HepG2 (cell line): ENCODE measurements around the gene DENND2A. TPM values are rescaled to one million over a fixed set of nuclear protein-coding genes. Genes with fewer than 3 reads are reported as not detected.

Source experiments
- ATAC-seq: fragments of 200-7000 bp; cut with Tn5 transposase; 3 replicates; pipeline ENCODE4 v1.9.1; 2020; ENCODE audit warnings: mild to moderate bottlenecking, moderate library complexity
- BruUV-seq: library from RNA; stranded (reverse); fragments of 400-500 nt; replicated peaks from 2 replicates; lab custom pipeline; 2021; lab: Mats Ljungman, UMichigan
- CTCF ChIA-PET: fragments of 300-600 bp; formaldehyde crosslinking; extraction: SDS; loops from one replicate; lab custom pipeline; 2021; ENCODE audit warnings: low total read pairs, inconsistent platforms, low intra/inter-chr PET ratio; lab: Yijun Ruan, JAX
- POLR2A ChIA-PET: fragments of 350-600 bp; sonication (Branson Sonifier 250); formaldehyde crosslinking; loops from one replicate; lab custom pipeline; 2020; ENCODE audit warnings: antibody characterized with exemption, inconsistent platforms; lab: Yijun Ruan, JAX
- DNase-seq: peaks from one replicate; pipeline ENCODE4 v3.0.0-alpha.2; 2015; ENCODE audit warnings: low spot score
- FAIRE-seq: peaks from 3 replicates; lab custom pipeline; 2011; peaks lifted over from hg19 to GRCh38; lab: Jason Lieb, UNC
- H2AFZ ChIP-seq: one replicate; pipeline ENCODE4 v1.6.1; 2011; ENCODE audit warnings: low read length, inconsistent platforms
- H3K27ac ChIP-seq: fragments of 300-600 bp; 3 replicates; pipeline ENCODE4 v1.8.0; 2011; ENCODE audit warnings: mixed run types, mild to moderate bottlenecking, mixed read lengths, low read length, inconsistent platforms; ENCODE audit not compliant: insufficient read depth; ENCODE audit errors: extremely low read length
- H3K27me3 ChIP-seq, 2 experiments: fragments of 200-600 bp in 1 of 2; 2 replicates in 1 of 2; 3 replicates in 1 of 2; pipeline versions ENCODE4 v1.6.0 to v1.8.0; 2011; ENCODE audit warnings: low read length in 2 of 2, mild to moderate bottlenecking in 2 of 2, moderate library complexity in 2 of 2, inconsistent platforms in 1 of 2; ENCODE audit not compliant: insufficient read depth in 2 of 2, control insufficient read depth in 1 of 2
- H3K36me3 ChIP-seq, 2 experiments: fragments of 200-600 bp in 1 of 2; replicated peaks in 1 of 2; 2 replicates in 1 of 2; 3 replicates in 1 of 2; pipeline versions ENCODE4 v1.5.1 to v1.8.0; 2011; ENCODE audit warnings: low read length in 2 of 2, inconsistent platforms in 1 of 2; ENCODE audit not compliant: insufficient read depth in 2 of 2, control insufficient read depth in 1 of 2
- H3K4me1 ChIP-seq: 2 replicates; pipeline ENCODE4 v1.5.1; 2012; ENCODE audit warnings: low read length, inconsistent platforms; ENCODE audit not compliant: insufficient read depth
- H3K4me2 ChIP-seq: 2 replicates; pipeline ENCODE4 v1.6.0; 2011; ENCODE audit warnings: low read depth, low read length, inconsistent platforms
- H3K4me3 ChIP-seq, 3 experiments: fragments of 200-600 bp in 1 of 3; sonication (generic), shearing (Covaris generic) in 1 of 3; replicated peaks in 1 of 3; 2 replicates each; pipeline ENCODE4 v1.5.1; 2011 to 2016; ENCODE audit warnings: low read length in 3 of 3, inconsistent platforms in 2 of 3, low read depth in 2 of 3, mild to moderate bottlenecking in 2 of 3, control low read depth in 1 of 3, mixed read lengths in 1 of 3; ENCODE audit not compliant: insufficient read depth in 1 of 3
- H3K79me2 ChIP-seq: one replicate; pipeline ENCODE4 v1.6.1; 2011; ENCODE audit warnings: low read length, inconsistent platforms; ENCODE audit not compliant: insufficient read depth
- H3K9ac ChIP-seq: 2 replicates; pipeline ENCODE4 v1.6.0; 2011; ENCODE audit warnings: mild to moderate bottlenecking, low read depth, low read length, inconsistent platforms; ENCODE audit not compliant: insufficient read depth
- H3K9me3 ChIP-seq: 2 replicates; pipeline ENCODE4 v1.5.1; 2012; ENCODE audit warnings: mild to moderate bottlenecking, low read length
- H4K20me1 ChIP-seq: 2 replicates; pipeline ENCODE4 v1.6.0; 2011; ENCODE audit warnings: inconsistent platforms, mild to moderate bottlenecking, low read length, moderate library complexity; ENCODE audit not compliant: insufficient read depth
- WGBS: methylation state at CpG from one replicate; pipeline ENCODE4 v1.1.6; 2017; ENCODE audit warnings: low lambda C conversion rate; 5-methylcytosine and 5-hydroxymethylcytosine counted together
- in situ Hi-C: cut with HindIII; loops from 2 replicates; pipeline ENCODE4 v1.10.0; 2017; ENCODE audit warnings: low pct_unique_long_range_greater_than_20kb; ENCODE audit not compliant: extremely low pct_ligation_motif_present
- intact Hi-C: fragments of 100-400 bp; cut with micrococcal nuclease; formaldehyde crosslinking; loops from one replicate; pipeline ENCODE4 v1.10.0; 2022; ENCODE audit not compliant: unreplicated experiment
- polyA plus RNA-seq, 8 experiments: library from polyadenylated mRNA; depleted of rRNA in 3 of 8; stranded (reverse) in 7 of 8; unstranded in 1 of 8; fragments of >200 nt; fragmentation: Illumina TruSeq in 4 of 8; extraction: Trizol in 4 of 8; gene quantifications; 2 replicates each; pipeline versions ENCODE4 v1.2.1 to v1.2.3, GENCODE V29; 2011 to 2016; ENCODE audit warnings: low read depth in 4 of 8, missing spikeins in 1 of 8, mixed read lengths in 1 of 8; ENCODE audit not compliant: insufficient read depth in 1 of 8
- total RNA-seq, 5 experiments: library from RNA; depleted of rRNA; stranded (reverse); fragments of >200 nt; fragmentation: Illumina TruSeq; extraction: Trizol; gene quantifications; 2 replicates each; pipeline ENCODE4 v1.2.3, GENCODE V29; 2016; ENCODE audit warnings: low read depth in 1 of 5
- TF ChIP-seq, protein P1 (sequence below): IDR thresholded peaks from 2 replicates; pipeline ENCODE4 v1.6.1; 2016; ENCODE audit warnings: low read depth, control low read depth
- TF ChIP-seq, protein P2 (sequence below): sonication (generic); formaldehyde crosslinking; IDR thresholded peaks from 2 replicates; pipeline ENCODE4 v1.4.0; 2020; ENCODE audit warnings: missing genetic modification reagents

DENND2A gene
- total and polyA plus RNA-seq, 2 of the 13 experiments (the other 11 are each of a cell fraction or from before 2014, with no cell fraction given): not detected

DNA sequence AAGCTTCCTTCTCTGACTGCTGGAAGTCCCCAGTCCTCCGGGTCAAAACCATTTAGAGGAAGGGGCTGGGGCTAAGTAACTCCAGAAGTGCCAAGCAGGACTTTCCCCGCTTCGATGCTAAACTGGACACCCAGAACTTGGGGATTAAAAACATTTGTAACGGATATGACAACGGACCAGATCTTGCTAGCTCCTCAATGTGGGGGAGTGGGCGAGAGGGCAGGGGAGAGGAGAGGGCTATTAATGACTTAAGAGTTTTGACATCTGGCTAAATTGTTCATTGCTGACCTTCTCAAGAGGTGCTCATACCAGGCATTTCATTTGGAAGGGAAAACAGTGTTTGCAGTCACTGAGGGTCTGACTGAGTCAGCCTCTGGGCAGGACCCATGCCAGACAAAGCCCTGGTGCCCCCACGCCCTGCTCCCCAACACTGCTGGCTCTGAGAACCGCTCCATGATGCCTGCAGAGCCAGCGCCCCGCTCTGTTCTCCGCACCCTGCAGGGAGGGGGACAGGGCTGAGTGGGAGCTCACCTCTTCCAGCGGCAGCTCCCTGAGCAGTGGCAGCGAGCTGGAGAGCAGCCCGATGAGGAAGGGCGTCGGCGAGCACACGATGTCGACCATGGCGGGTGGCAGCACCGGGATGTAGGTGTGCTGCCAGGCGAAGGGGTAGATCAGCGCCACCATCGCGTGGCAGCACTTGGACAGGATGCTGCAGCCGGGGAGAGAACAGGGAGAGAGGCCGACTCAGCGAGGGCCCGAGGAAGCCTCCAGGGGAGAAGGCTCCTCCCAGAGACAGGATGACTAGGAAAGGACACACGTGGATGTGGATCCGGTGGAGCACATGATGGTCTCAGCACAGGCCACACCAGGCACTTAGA is 113.6 kb downstream of the DENND2A start:
- FAIRE-seq: no peak
- no peaks in the 10 kb centered on the region for H3K36me3 ChIP-seq
- TF ChIP-seq, protein P1, sequence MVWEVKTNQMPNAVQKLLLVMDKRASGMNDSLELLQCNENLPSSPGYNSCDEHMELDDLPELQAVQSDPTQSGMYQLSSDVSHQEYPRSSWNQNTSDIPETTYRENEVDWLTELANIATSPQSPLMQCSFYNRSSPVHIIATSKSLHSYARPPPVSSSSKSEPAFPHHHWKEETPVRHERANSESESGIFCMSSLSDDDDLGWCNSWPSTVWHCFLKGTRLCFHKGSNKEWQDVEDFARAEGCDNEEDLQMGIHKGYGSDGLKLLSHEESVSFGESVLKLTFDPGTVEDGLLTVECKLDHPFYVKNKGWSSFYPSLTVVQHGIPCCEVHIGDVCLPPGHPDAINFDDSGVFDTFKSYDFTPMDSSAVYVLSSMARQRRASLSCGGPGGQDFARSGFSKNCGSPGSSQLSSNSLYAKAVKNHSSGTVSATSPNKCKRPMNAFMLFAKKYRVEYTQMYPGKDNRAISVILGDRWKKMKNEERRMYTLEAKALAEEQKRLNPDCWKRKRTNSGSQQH (CRISPR knock-in tag): no peak
- TF ChIP-seq, protein P2, sequence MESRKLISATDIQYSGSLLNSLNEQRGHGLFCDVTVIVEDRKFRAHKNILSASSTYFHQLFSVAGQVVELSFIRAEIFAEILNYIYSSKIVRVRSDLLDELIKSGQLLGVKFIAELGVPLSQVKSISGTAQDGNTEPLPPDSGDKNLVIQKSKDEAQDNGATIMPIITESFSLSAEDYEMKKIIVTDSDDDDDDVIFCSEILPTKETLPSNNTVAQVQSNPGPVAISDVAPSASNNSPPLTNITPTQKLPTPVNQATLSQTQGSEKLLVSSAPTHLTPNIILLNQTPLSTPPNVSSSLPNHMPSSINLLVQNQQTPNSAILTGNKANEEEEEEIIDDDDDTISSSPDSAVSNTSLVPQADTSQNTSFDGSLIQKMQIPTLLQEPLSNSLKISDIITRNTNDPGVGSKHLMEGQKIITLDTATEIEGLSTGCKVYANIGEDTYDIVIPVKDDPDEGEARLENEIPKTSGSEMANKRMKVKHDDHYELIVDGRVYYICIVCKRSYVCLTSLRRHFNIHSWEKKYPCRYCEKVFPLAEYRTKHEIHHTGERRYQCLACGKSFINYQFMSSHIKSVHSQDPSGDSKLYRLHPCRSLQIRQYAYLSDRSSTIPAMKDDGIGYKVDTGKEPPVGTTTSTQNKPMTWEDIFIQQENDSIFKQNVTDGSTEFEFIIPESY (CRISPR knock-in tag): peak; percentile 92
- POLR2A ChIA-PET: no interaction called here
- H4K20me1 ChIP-seq: no peaks in the 10 kb centered on the region
- H2AFZ ChIP-seq: no peak overlapping the region
- no peak overlapping the region for H3K4me3 ChIP-seq
- intact Hi-C loops (no loop called here), in situ Hi-C loops (no loop called here)
- no peak overlapping the region for H3K27ac ChIP-seq
- peaks cover 7% of the 10 kb centered on the region; the same call in 1 of the 2 replicates for H3K4me1 ChIP-seq
- peak; percentile 39; the same call in 2 of the 3 replicates for ATAC-seq
- H3K4me2 ChIP-seq: no peak overlapping the region
- WGBS: 63% methylated on average over 18 of the region's 31 CpGs
- no peak overlapping the region for H3K9ac ChIP-seq
- CTCF ChIA-PET: no interaction called here
- H3K79me2 ChIP-seq: no peaks in the 10 kb centered on the region
- no peaks in the 10 kb centered on the region for H3K9me3 ChIP-seq
- no TSS peak for BruUV-seq
- DNase-seq: no peak
- H3K27me3 ChIP-seq: peaks cover 0 to 18% of the 10 kb centered on the region in 2 experiments; a peak in 2 of 5 replicates
